PC-3 (cell line): ENCODE results near the gene MSH4.

Experiments used
- CTCF ChIP-seq: fragments of 300-600 bp; sonication (generic); conservative IDR thresholded peaks from 2 replicates; pipeline ENCODE4 v1.5.1; 2017; ENCODE audit warnings: antibody characterized with exemption, low read depth, mild to moderate bottlenecking, low read length
- EZH2 ChIP-seq: fragments of 300-600 bp; sonication (generic); IDR thresholded peaks from one replicate; pipeline ENCODE4 v1.6.1; 2017; ENCODE audit warnings: antibody characterized with exemption, mild to moderate bottlenecking, low read length; ENCODE audit not compliant: unreplicated experiment
- EZH2phosphoT487 ChIP-seq: fragments of 300-600 bp; sonication (generic); IDR thresholded peaks from 2 replicates; pipeline ENCODE4 v1.6.1; 2018; ENCODE audit warnings: mild to moderate bottlenecking, antibody characterized with exemption, low read length, borderline replicate concordance

DNA sequence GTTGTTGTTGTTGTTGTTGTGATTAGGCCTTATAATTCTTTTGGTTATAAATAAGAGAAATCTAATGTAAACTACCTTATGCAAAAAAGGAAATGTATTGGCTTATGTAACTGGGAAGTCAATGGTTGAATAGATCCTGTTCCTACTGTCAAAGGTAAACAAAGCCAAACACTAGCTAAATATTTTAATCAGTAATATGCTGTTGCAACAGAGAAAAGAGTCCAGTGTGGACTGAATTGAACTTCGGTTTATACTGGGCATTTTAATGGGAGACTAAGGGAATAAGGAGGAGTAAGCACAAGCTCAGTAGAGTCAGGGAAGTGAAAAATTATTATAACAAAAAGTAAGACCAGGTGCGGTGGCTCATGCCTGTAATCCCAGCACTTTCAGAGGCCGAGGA is 15.4 kb downstream of the MSH4 start:
- TF ChIP-seq EZH2: no peak
- TF ChIP-seq CTCF: no peak
- no peak for TF ChIP-seq EZH2phosphoT487
